Prostate gland (tissue), 2 donors: ENCODE measurements around the gene BCL3. TPM values are rescaled to one million over a fixed set of nuclear protein-coding genes. Genes with fewer than 3 reads are reported as not detected.

Source experiments
- DNase-seq: peaks from one replicate; pipeline ENCODE4 v3.0.0-alpha.2; 2019; ENCODE audit warnings: low spot score
- H3K27ac ChIP-seq, 2 donors: fragments of 200-600 bp; sonication (generic); 2 replicates each; pipeline ENCODE4 v1.5.1; 2017 to 2019
- H3K27me3 ChIP-seq: fragments of 200-600 bp; sonication (generic); replicated peaks from 2 replicates; pipeline ENCODE4 v1.5.1; 2019; ENCODE audit not compliant: insufficient read depth
- H3K36me3 ChIP-seq, 2 donors: fragments of 200-600 bp; sonication (generic); 1 replicate in 1 of 2; 2 replicates in 1 of 2; pipeline versions ENCODE4 v1.5.1 to v1.8.1; 2017 to 2019
- H3K4me1 ChIP-seq: fragments of 200-600 bp; sonication (generic); replicated peaks from 2 replicates; pipeline ENCODE4 v1.5.1; 2019
- H3K4me3 ChIP-seq, 2 donors: fragments of 200-600 bp; sonication (generic); 2 replicates each; pipeline ENCODE4 v1.5.1; 2017 to 2019
- H3K9me3 ChIP-seq: fragments of 200-600 bp; sonication (generic); 2 replicates; pipeline ENCODE4 v1.5.1; 2017
- POLR2A ChIP-seq: fragments of 450-650 bp; IDR thresholded peaks from one replicate; pipeline ENCODE4 v1.6.1; 2016; ENCODE audit warnings: antibody characterized with exemption, mild to moderate bottlenecking
- POLR2AphosphoS5 ChIP-seq: sonication (generic); formaldehyde crosslinking; IDR thresholded peaks from one replicate; pipeline ENCODE4 v1.6.1; 2017; ENCODE audit warnings: antibody characterized with exemption
- WGBS: methylation state at CpG from one replicate; pipeline ENCODE4 v1.1.5; 2018; 5-methylcytosine and 5-hydroxymethylcytosine counted together
- intact Hi-C: fragments of 100-400 bp; cut with DNase I; formaldehyde crosslinking; loops from one replicate; pipeline ENCODE4 v1.14.2; 2022
- total RNA-seq, 2 donors: library from RNA; depleted of rRNA; stranded (reverse); fragments of >200 nt; gene quantifications; one replicate each; pipeline ENCODE4 v1.1.0, GENCODE V29; 2016
- TF ChIP-seq, protein P1 (sequence below), 4 experiments: fragments of 200-600 bp in 2 of 4; fragments of 450-650 bp in 2 of 4; sonication (generic) in 2 of 4; IDR thresholded peaks; 1 replicate in 3 of 4; 2 replicates in 1 of 4; pipeline ENCODE4 v1.5.1; 2016 to 2019; ENCODE audit warnings: antibody characterized with exemption in 4 of 4, mild to moderate bottlenecking in 2 of 4, moderate library complexity in 2 of 4

The BCL3 gene
- total RNA-seq, 2 donors from 2014 or later: 22.6 to 44.0 TPM

- H3K36me3 ChIP-seq: no peaks in the 10 kb centered on the region
- peaks cover 17% of the 10 kb centered on the region for H3K4me1 ChIP-seq
- 9% methylated on average over 3 of the region's 3 CpGs for WGBS
- TF ChIP-seq POLR2A: no peak
- peak; percentile 61 for TF ChIP-seq POLR2AphosphoS5
- TF ChIP-seq, protein P1, sequence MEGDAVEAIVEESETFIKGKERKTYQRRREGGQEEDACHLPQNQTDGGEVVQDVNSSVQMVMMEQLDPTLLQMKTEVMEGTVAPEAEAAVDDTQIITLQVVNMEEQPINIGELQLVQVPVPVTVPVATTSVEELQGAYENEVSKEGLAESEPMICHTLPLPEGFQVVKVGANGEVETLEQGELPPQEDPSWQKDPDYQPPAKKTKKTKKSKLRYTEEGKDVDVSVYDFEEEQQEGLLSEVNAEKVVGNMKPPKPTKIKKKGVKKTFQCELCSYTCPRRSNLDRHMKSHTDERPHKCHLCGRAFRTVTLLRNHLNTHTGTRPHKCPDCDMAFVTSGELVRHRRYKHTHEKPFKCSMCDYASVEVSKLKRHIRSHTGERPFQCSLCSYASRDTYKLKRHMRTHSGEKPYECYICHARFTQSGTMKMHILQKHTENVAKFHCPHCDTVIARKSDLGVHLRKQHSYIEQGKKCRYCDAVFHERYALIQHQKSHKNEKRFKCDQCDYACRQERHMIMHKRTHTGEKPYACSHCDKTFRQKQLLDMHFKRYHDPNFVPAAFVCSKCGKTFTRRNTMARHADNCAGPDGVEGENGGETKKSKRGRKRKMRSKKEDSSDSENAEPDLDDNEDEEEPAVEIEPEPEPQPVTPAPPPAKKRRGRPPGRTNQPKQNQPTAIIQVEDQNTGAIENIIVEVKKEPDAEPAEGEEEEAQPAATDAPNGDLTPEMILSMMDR (IDR thresholded peaks at IDR 0.05): peak; percentile 90 to 98 (median 96)
- peak overlapping the region in 1 of 2 donors; percentile 35 for H3K27ac ChIP-seq
- DNase-seq: peak; percentile 85
- intact Hi-C loops: loop anchor here (1.0 kb wide), 1 partner anchor 44 kb away; no protein-coding TSS in a partner anchor
- H3K4me3 ChIP-seq: no peak overlapping the region
- H3K9me3 ChIP-seq: no peaks in the 10 kb centered on the region
- H3K27me3 ChIP-seq: no peaks in the 10 kb centered on the region
These were observed 52.0 kb downstream of the BCL3 start for GRCh38 chr19:44800461-44800860.

- Histone ChIP-seq H3K27me3 (no peaks in the 10 kb centered on the region), H3K36me3 (no peaks in the 10 kb centered on the region), H3K4me1 (peaks cover 20% of the 10 kb centered on the region), H3K4me3 (no peak overlapping the region), H3K9me3 (no peaks in the 10 kb centered on the region), H3K27ac (peak overlapping the region; percentile 13 to 55)
- peak; percentile 60 for DNase-seq
- WGBS: 80% methylated on average over 13 of the region's 13 CpGs
- TF ChIP-seq POLR2AphosphoS5 (peak; percentile 76), POLR2A (no peak)
- TF ChIP-seq, protein P1 (IDR thresholded peaks at IDR 0.05): peak in 1 of 4 experiments; percentile 8
- intact Hi-C loops: no loop called here
These were observed 55.2 kb downstream of the BCL3 start for GRCh38 chr19:44803442-44804428.

DNA sequence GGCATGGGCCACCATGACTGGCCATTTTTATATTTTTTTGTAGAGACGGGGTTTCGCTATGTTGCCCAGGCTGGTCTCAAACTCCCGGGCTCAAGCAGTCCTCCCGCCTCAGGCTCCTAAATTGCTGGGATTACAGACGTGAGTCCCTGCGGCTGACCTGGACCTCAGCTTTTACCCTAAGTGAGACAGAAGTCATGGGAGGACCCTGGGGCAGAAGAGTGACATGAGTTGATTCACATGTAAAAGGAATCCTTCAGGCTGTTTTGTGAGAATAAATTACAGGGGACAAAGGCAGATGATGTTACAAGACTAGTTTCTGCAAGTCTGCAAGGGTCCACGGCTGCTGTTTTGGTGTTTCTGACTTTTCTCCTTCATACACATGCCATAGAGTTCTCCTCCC lies 57.8 kb downstream of the BCL3 start:
- intact Hi-C loops: no loop called here
- 75% methylated on average over 7 of the region's 7 CpGs for WGBS

DNA sequence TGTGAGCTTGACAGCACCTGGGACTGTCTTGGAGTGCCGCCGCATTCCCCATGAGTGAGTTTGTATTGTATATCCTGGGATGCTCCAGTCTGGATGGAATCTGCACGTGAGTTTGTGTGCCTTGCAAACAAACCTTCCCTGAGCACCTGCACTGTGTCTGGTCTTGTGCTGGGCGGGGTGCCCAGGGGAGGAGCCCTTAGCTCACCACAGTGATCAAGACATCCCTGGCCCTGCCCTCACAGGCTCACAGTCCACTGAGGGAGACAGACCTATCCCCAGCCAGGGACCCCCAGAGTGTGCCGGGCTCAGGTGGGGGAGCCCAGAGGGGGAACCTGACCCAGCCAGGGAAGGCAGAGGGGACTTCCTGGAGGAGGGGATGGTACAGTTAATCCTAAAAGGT lies 58.7 kb downstream of the BCL3 start:
- WGBS: 28% methylated on average over 5 of the region's 5 CpGs
- H3K27ac ChIP-seq: peak overlapping the region; percentile 89 to 90
- intact Hi-C loops: no loop called here

More for the DNA sequence above, 57.8 kb downstream of the BCL3 start:
- no peak for DNase-seq
- Histone ChIP-seq H3K36me3 (no peaks in the 10 kb centered on the region), H3K4me3 (no peak overlapping the region), H3K27ac (peak overlapping the region; percentile 89 to 90), H3K27me3 (no peaks in the 10 kb centered on the region), H3K4me1 (peaks cover 22% of the 10 kb centered on the region), H3K9me3 (no peaks in the 10 kb centered on the region)
- TF ChIP-seq POLR2AphosphoS5 (no peak), POLR2A (no peak)
- TF ChIP-seq, protein P1 (IDR thresholded peaks at IDR 0.05): no peak

More for the DNA sequence above, 58.7 kb downstream of the BCL3 start:
- H3K27me3 ChIP-seq: no peaks in the 10 kb centered on the region
- peaks cover 22% of the 10 kb centered on the region for H3K4me1 ChIP-seq
- TF ChIP-seq, protein P1 (IDR thresholded peaks at IDR 0.05): no peak
- TF ChIP-seq POLR2A (peak; percentile 12), POLR2AphosphoS5 (peak; percentile 95)
- no peaks in the 10 kb centered on the region for H3K36me3 ChIP-seq
- peak; percentile 92 for DNase-seq
- H3K9me3 ChIP-seq: no peaks in the 10 kb centered on the region
- H3K4me3 ChIP-seq: no peak overlapping the region
